Mesothelial cell of epicardium (in vitro differentiated cells): ENCODE measurements around the gene ZBTB48. TPM values are rescaled to one million over a fixed set of nuclear protein-coding genes. Genes with fewer than 3 reads are reported as not detected.

Source experiments
- DNase-seq, 2 experiments: peaks; one replicate each; pipeline ENCODE4 v3.0.0; 2021; ENCODE audit warnings: low spot score in 2 of 2; ENCODE audit not compliant: unreplicated experiment in 2 of 2
- H3K27ac Mint-ChIP-seq: 2 replicates; pipeline ENCODE4 v1.8.0; 2021; ENCODE audit warnings: mixed read lengths
- H3K27me3 Mint-ChIP-seq: 2 replicates; pipeline ENCODE4 v1.8.0; 2021; ENCODE audit warnings: low read depth, mixed read lengths
- H3K36me3 Mint-ChIP-seq: 2 replicates; pipeline ENCODE4 v1.8.0; 2021; ENCODE audit warnings: mixed read lengths
- H3K4me1 Mint-ChIP-seq: 2 replicates; pipeline ENCODE4 v1.8.0; 2021; ENCODE audit warnings: mixed read lengths
- H3K4me3 Mint-ChIP-seq: 2 replicates; pipeline ENCODE4 v1.8.0; 2021; ENCODE audit warnings: mild to moderate bottlenecking, moderate library complexity, mixed read lengths
- H3K9me3 Mint-ChIP-seq: 2 replicates; pipeline ENCODE4 v1.8.0; 2021; ENCODE audit warnings: mixed read lengths
- CTCF ChIP-seq: fragments of 200-600 bp; sonication (generic); IDR thresholded peaks from one replicate; pipeline ENCODE4 v1.5.0; 2021; ENCODE audit warnings: antibody characterized with exemption; ENCODE audit not compliant: unreplicated experiment
- total RNA-seq: library from RNA; stranded (reverse); gene quantifications from 3 replicates; pipeline ENCODE4 v1.2.1, GENCODE V29; 2021

The ZBTB48 gene
- total RNA-seq, 1 donor from 2014 or later, result 33.6 TPM

GRCh38 chr1:6602669-6603237, 23.0 kb downstream of the ZBTB48 start, which contains the start of gene KLHL21:
KLHL21 (minus strand) TSS chr1:6602869; CDS start chr1:6602817, 52 bp downstream.
- no peak for TF ChIP-seq CTCF
- DNase-seq, result peak; percentile 74 to 83
- peaks cover 37% of the 10 kb centered on the region for H3K4me1 Mint-ChIP-seq
- peak within 1 kb of the TSS; percentile 99 for H3K27ac Mint-ChIP-seq
- no peaks in the 10 kb centered on the region for H3K9me3 Mint-ChIP-seq
- no peaks in the 10 kb centered on the region for H3K27me3 Mint-ChIP-seq
- no peaks in the 10 kb centered on the region for H3K36me3 Mint-ChIP-seq
- peak within 1 kb of the TSS; percentile 92 for H3K4me3 Mint-ChIP-seq

- Mint-ChIP-seq H3K4me3 (peak overlapping the region; percentile 66), H3K36me3 (no peaks in the 10 kb centered on the region), H3K4me1 (peaks cover 38% of the 10 kb centered on the region), H3K27ac (peak overlapping the region; percentile 99), H3K27me3 (no peaks in the 10 kb centered on the region), H3K9me3 (no peaks in the 10 kb centered on the region)
- peak in 1 of 2 experiments; percentile 61 for DNase-seq
- TF ChIP-seq CTCF, result no peak
Measured at GRCh38 chr1:6603238-6603914, 23.6 kb downstream of the ZBTB48 start.

GRCh38 chr1:6603915-6604558, 24.2 kb downstream of the ZBTB48 start:
- TF ChIP-seq CTCF, result no peak
- DNase-seq, result peak; percentile 58 to 74
- H3K4me1 Mint-ChIP-seq, result peaks cover 38% of the 10 kb centered on the region
- H3K27ac Mint-ChIP-seq, result peak overlapping the region; percentile 99
- H3K27me3 Mint-ChIP-seq, result no peaks in the 10 kb centered on the region
- H3K36me3 Mint-ChIP-seq, result no peaks in the 10 kb centered on the region
- H3K9me3 Mint-ChIP-seq, result no peaks in the 10 kb centered on the region
- H3K4me3 Mint-ChIP-seq, result peak overlapping the region; percentile 66

DNA sequence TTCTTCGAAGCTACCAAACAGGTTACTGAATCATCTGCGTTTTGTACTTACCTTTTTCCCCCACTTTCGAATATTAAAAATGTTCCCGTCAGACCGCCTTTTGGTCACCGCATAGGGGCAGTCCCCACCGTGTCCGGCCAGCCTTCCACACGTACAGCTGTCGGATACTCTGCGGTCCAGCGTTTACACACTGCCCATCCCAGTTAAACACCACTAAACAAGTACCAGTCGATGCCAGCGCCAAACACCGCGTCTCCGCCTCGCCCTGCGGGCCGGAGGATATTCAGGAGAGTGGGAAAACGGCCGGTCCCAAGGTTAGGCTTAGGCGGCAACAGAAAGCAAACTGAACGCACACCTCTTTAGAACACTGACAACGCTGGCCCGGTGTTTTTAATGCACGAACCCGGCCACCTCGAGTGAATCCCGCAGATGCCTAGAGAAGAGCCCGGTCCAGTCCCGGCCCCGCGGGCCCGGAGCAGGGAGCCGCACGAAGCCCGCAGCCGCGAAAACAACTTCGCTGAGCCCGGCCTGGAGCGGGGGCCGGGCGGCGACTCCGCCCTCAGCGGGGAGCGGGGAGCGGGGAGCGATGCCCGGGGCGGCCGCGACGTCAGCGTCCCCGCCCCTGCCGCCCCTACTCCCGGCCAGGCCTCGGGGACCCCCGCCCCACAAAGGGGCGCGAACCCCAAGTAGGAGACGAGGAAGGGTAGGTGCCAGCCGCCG, 33.0 kb downstream of the ZBTB48 start:
- Mint-ChIP-seq H3K4me3 (peak overlapping the region; percentile 91), H3K36me3 (no peaks in the 10 kb centered on the region), H3K27me3 (no peaks in the 10 kb centered on the region), H3K9me3 (no peaks in the 10 kb centered on the region), H3K27ac (peak overlapping the region; percentile 98), H3K4me1 (peaks cover 32% of the 10 kb centered on the region)
- DNase-seq, result peak in 1 of 2 experiments; percentile 61
- TF ChIP-seq CTCF, result no peak

DNA sequence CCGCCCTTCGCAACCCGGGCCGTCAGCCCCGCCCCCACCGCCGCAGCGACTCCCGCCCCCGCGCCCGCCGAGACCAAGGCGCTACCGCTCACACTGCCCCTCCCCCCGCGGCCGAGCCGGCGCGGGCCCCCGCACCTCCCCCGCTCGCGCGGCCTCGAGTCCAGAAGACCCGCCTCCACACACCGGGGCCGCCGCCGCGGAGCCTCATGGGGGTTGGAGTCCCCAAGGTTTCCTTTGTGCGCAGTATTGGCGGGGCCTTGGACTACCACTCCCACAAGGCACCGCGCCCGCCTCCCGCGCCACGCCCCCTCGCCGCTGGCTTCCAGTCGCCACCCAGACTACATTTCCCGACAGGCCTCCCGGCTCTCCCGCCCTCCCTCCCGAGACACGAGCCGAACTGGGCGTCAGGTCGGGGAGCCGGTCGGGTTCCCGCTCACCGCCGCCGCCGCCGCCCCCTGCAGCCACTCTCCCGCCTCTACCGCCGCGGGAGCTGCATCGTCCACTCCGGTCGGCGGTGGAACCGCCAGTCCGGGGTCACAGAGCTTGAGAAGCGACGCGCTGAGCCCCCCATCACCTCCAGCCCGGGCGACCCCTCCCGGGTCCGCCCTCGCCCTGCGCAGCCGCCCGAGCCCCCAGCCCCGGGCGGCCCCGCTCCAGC, 33.7 kb downstream of the ZBTB48 start, which contains the start of gene PHF13:
TSS of gene PHF13 (plus strand) at position 371 of the 658 bp plus-strand sequence. CDS start 336 bp downstream, outside the sequence.
- H3K27ac Mint-ChIP-seq, result peak within 1 kb of the TSS; percentile 98
- H3K4me3 Mint-ChIP-seq, result peak within 1 kb of the TSS; percentile 91
- peaks cover 30% of the 10 kb centered on the region for H3K4me1 Mint-ChIP-seq
- TF ChIP-seq CTCF, result no peak
- H3K9me3 Mint-ChIP-seq, result no peaks in the 10 kb centered on the region
- no peaks in the 10 kb centered on the region for H3K27me3 Mint-ChIP-seq
- no peaks in the 10 kb centered on the region for H3K36me3 Mint-ChIP-seq
- peak; percentile 100 for DNase-seq
